A673 (cell line): Measurements from ENCODE around the gene LTN1. TPM values are rescaled to one million over a fixed set of nuclear protein-coding genes. Genes with fewer than 3 reads are reported as not detected.

ENCODE experiments used
- BruUV-seq: library from RNA; stranded (reverse); fragments of 400-500 nt; replicated peaks from 2 replicates; lab custom pipeline; 2021; lab: Mats Ljungman, UMichigan
- CTCF ChIA-PET: fragments of 300-600 bp; sonication (Branson Sonifier 250); formaldehyde crosslinking; loops from one replicate; lab custom pipeline; 2022; ENCODE audit warnings: antibody characterized with exemption; lab: Charles Lee
- POLR2A ChIA-PET: fragments of 300-600 bp; sonication (Branson Sonifier 250); formaldehyde crosslinking; loops from one replicate; lab custom pipeline; 2022; ENCODE audit warnings: antibody characterized with exemption; ENCODE audit not compliant: low non-redundant PET; lab: Charles Lee
- DNase-seq: peaks from one replicate; pipeline ENCODE4 v3.0.0-alpha.2; 2015; ENCODE audit warnings: low spot score
- H3K27ac ChIP-seq: fragments of 200-600 bp; sonication (generic); 2 replicates; pipeline ENCODE4 v1.5.1; 2016; ENCODE audit warnings: mixed run types, low read depth, mild to moderate bottlenecking, mixed read lengths, antibody characterized with exemption, low read length; ENCODE audit not compliant: poor library complexity, severe bottlenecking
- H3K27me3 ChIP-seq: fragments of 200-600 bp; sonication (generic); replicated peaks from 2 replicates; pipeline ENCODE4 v1.6.1; 2017; ENCODE audit warnings: mixed run types, low read depth, mild to moderate bottlenecking, mixed read lengths, antibody characterized with exemption, low read length; ENCODE audit not compliant: insufficient read depth, poor library complexity
- H3K36me3 ChIP-seq: fragments of 200-600 bp; sonication (generic); 2 replicates; pipeline ENCODE4 v1.6.1; 2016; ENCODE audit warnings: mixed run types, mild to moderate bottlenecking, mixed read lengths, antibody characterized with exemption, low read length; ENCODE audit not compliant: insufficient read depth, poor library complexity, severe bottlenecking
- H3K4me1 ChIP-seq: fragments of 200-600 bp; sonication (generic); 2 replicates; pipeline ENCODE4 v1.6.1; 2017; ENCODE audit warnings: mixed run types, mild to moderate bottlenecking, mixed read lengths, antibody characterized with exemption, low read length; ENCODE audit not compliant: insufficient read depth, poor library complexity, severe bottlenecking
- H3K4me3 ChIP-seq: fragments of 200-600 bp; sonication (generic); 2 replicates; pipeline ENCODE4 v1.5.1; 2016; ENCODE audit warnings: low read depth, mixed run types, mild to moderate bottlenecking, mixed read lengths, low read length; ENCODE audit not compliant: poor library complexity, severe bottlenecking
- H3K9me3 ChIP-seq: fragments of 200-600 bp; sonication (generic); 2 replicates; pipeline ENCODE4 v1.6.1; 2016; ENCODE audit warnings: mixed run types, low read depth, mild to moderate bottlenecking, mixed read lengths, antibody characterized with exemption, low read length; ENCODE audit not compliant: poor library complexity, severe bottlenecking
- CTCF ChIP-seq: fragments of 300-800, 200-600 bp; sonication (generic); conservative IDR thresholded peaks from 2 replicates; pipeline ENCODE4 v1.5.1; 2017; ENCODE audit warnings: low read depth, mild to moderate bottlenecking, antibody characterized with exemption, low read length, moderate library complexity, mixed read lengths
- EZH2 ChIP-seq: fragments of 200-600 bp; sonication (generic); IDR thresholded peaks from 2 replicates; pipeline ENCODE4 v1.6.1; 2017; ENCODE audit warnings: borderline replicate concordance, low read depth, mild to moderate bottlenecking, mixed read lengths, antibody characterized with exemption, low read length; ENCODE audit not compliant: poor library complexity, severe bottlenecking
- intact Hi-C: fragments of 100-400 bp; cut with micrococcal nuclease; formaldehyde crosslinking; loops from one replicate; pipeline ENCODE4 v1.10.0; 2022; ENCODE audit not compliant: unreplicated experiment
- total RNA-seq: library from RNA; stranded (reverse); gene quantifications from 2 replicates; pipeline ENCODE4 v1.2.3, GENCODE V29; 2021

Gene LTN1
- total RNA-seq, 1 experiment from 2014 or later = 25.3 TPM

DNA sequence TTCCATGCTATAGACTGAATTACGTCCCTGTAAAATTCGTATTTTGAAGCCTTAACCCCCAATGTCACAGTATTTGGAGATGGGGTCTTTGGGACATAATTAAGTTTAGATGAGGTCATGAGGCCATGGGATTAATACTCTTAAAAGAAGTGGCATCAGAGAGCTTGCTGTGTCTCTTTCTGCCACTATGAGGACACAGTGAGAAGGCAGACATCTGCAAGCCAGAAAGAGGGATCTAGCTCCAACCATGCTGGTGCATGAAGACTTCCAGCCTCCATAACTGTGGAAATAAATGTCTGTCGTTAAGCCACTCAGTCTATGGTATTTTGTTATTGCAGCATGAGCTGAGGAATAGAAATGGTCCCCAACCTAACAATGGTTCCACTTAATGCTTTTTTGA is 99.0 kb downstream of the LTN1 start:
- Histone ChIP-seq H3K27ac (no peak overlapping the region), H3K4me1 (no peaks in the 10 kb centered on the region), H3K36me3 (no peaks in the 10 kb centered on the region), H3K4me3 (no peak overlapping the region), H3K27me3 (peaks cover 11% of the 10 kb centered on the region), H3K9me3 (no peaks in the 10 kb centered on the region)
- ChIA-PET POLR2A (no interaction called here), CTCF (no interaction called here)
- DNase-seq = no peak
- intact Hi-C loops = no loop called here
- no TSS peak for BruUV-seq
- TF ChIP-seq CTCF = no peak
- no peak for TF ChIP-seq EZH2

DNA sequence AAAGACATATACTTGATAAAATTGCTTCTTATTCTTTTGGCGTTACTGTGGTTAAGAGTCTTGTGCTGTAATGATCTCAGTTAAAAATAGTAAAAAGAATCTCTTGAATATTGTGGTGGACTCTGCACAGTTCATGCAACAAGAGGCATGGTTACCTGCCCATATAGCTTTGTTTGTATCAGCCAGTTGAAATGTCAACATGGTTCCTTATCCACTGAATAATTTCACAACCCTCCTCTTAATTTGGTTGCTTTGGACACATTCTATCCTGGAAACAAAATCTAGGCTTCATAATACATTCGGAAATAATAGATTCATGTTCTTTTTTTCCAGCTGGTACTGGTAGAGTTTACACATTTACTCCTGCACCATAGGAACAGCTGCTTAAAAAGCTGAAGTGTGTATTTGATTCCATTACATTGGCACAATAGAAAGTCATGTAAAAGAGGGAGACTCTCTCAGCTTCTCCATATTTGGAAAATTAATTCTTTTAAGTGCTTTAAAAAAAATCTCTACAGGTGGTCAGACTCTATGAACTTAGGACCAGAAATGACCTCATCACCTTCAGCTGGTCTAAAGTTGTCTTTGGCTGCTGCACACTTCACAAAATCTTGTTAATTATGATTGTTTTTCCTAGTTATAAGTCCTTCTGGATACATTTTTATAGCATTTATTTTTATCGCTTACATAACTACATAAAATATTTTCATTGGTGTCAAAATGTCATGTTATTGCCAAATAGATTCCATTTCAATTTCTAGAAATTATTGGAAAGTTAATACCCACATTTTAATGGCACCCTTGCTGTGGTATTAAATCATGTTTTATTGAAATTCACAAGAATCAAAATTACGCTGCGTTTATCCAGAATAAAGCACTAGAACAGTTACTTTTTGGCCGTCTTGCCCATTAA is 100.2 kb downstream of the LTN1 start:
- Histone ChIP-seq H3K4me1 (no peaks in the 10 kb centered on the region), H3K27me3 (peaks cover 11% of the 10 kb centered on the region), H3K27ac (no peak overlapping the region), H3K9me3 (no peaks in the 10 kb centered on the region), H3K36me3 (no peaks in the 10 kb centered on the region), H3K4me3 (no peak overlapping the region)
- TF ChIP-seq EZH2 (no peak), CTCF (no peak)
- DNase-seq = no peak
- intact Hi-C loops = no loop called here
- no TSS peak for BruUV-seq
- POLR2A ChIA-PET = no interaction called here
- CTCF ChIA-PET = interaction anchor here (0.6 kb wide), 1 partner anchor 42 kb away, joined by 3 read pairs; no protein-coding TSS in a partner anchor

DNA sequence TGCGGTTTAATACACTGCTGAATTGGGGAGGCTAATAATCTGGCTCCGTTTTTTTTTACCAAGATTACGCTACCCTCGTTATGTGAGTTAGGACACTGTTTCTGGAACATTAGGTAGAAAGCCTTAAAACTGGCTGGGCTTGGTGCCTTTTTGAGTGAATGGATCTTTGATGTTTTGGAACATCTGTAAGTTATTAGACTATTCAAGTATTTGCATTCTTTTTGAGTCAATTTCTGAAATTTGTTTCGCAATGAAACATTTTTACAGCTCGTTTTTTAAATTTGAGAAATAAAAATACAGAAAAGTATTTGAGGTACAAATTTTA is 106.9 kb downstream of the LTN1 start:
- Histone ChIP-seq H3K4me3 (no peak overlapping the region), H3K27ac (no peak overlapping the region), H3K27me3 (peaks cover 11% of the 10 kb centered on the region), H3K9me3 (no peaks in the 10 kb centered on the region), H3K4me1 (no peaks in the 10 kb centered on the region), H3K36me3 (peaks cover 12% of the 10 kb centered on the region)
- intact Hi-C loops = no loop called here
- DNase-seq = no peak
- ChIA-PET POLR2A (no interaction called here), CTCF (no interaction called here)
- BruUV-seq = no TSS peak
- TF ChIP-seq CTCF (no peak), EZH2 (no peak)
